ENCODE data around the gene C13orf46.
A peak's percentile ranks its signal among the peaks of the same experiment; 100 is the strongest.
"Not testable (repeated sequence)": the region's sequence is repeated elsewhere in the genome, so short reads cannot be mapped to it uniquely, and the experiment has no call there.

Gene C13orf46

GRCh38 chr13:113991676-113992179 is 17.9 kb upstream of the C13orf46 start:
- DNase-seq, result no peak

DNA sequence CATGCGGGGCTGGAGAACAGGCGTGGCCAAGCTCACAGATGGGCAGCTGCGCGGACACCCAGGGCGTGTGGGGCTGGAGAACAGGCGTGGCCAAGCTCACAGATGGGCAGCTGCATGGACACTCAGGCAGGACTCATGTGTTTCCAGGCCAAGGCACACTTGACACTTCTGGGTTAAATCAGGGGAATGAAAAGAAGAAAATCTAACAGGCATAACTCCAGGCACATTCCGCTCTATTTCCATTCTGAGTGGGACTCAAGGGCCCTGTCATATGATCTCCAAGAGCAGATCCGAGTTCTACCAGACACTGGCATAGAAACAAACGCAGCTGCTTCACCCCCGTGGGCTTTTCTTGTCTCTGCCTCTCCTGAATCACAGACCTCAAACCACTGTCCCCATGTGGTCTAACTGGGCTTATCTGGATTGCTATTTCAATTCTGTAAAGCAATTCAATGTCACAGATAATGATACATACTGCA is 17.4 kb upstream of the C13orf46 start:
- DNase-seq, result no peak

DNA sequence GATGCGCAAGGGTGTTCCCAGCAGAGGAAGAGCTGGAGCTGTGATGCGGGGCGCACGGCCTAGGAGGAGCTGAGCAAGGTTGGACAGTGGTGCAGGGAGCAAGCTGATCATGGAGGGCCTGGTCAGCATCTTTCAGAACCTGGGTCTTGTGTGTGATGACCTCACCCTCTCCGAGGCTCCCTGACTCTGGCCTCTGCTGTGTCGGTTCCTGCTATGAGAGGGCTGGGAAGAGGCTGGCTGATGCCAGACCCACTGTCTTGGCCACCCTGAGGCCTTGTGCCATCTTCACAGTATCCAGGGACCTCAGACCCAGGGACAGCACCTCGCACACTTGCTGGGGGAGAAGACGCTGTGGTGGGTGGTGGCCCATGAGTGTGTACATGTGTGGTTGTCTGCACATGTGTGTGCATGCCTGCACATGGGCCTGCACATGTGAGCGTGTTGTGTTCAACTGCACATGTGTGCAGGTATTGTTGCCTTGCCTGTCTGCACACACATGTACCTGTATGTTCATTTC is 16.5 kb upstream of the C13orf46 start:
- no peak for DNase-seq

DNA sequence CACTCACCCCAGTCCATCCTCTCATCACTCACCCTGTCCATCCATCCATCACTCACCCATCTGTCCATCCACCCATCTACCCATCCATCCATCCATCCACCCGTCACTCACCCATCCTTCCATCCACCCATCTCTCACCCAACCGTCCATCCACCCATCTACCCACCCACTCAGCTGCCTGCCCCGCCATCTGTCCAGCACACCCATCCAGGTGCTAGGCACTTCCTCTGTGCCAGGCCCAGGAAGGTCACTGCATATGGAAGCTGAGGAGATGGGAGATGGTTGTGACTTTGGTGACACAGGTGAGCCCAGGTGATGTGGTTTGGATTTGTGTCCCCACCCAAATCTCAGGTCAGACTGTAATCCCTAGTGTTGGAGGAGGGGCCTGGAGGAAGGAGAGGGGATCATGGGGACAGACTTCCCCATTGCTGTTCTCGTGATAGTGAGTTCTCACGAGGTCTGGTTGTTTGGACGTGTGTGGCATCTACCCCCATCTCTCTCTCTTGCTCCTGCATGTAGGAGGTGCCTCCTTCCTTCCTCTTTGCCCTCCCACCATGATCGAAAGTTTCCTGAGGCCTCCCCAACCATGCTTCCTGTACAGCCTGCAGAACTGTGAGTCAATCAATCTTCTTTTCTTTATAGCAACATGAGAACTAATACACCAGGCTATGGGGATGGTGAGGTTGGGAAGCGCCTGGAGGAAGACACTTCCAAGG is 15.9 kb upstream of the C13orf46 start:
- no peak for DNase-seq

- not testable (repeated sequence) for DNase-seq
Observed at GRCh38 chr13:113988859-113989258, 15.0 kb upstream of the C13orf46 start.

DNA sequence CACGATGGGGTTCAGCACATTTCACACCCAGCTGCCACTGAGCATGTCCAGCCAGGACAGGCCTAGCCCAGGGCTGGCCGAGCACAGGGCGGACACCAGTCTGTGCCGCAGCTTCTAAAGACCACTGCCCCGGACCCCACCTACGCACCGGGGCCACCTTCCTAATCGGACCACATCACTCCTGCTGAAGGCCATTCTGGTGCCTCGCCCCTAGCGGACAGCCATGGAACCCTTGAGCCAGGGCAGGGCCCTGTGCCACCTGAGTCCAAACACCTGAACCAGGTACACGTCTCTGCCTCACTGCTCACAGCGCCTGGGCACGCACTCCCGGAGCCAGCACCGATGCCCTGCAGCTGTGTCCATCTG is 8.4 kb upstream of the C13orf46 start:
- no peak for DNase-seq

- no peak for DNase-seq
Observed at GRCh38 chr13:113981611-113982295, 7.9 kb upstream of the C13orf46 start.

DNA sequence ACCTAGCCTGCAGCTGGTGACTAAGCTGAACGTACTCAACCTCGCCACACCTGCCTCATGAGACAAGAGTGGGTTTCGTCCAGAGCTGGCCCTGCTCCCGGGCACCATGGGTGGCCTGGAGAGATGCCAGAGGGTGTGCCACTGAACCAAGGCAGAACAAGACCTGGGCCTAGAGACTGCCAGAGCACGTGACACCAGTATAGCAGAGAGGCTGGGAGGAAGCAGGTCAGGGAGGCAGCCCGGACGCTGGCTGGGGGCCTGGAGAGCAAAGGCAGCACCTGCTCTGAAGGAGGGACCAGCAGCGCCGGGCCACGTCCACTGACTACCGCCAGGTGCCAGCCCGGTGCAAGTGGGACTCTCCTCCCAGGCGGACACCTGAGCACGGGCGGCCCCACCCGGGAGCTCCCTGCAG is 7.3 kb upstream of the C13orf46 start:
- peak; percentile 100 for DNase-seq

GRCh38 chr13:113980489-113981064 is 6.7 kb upstream of the C13orf46 start:
- no peak for DNase-seq

DNA sequence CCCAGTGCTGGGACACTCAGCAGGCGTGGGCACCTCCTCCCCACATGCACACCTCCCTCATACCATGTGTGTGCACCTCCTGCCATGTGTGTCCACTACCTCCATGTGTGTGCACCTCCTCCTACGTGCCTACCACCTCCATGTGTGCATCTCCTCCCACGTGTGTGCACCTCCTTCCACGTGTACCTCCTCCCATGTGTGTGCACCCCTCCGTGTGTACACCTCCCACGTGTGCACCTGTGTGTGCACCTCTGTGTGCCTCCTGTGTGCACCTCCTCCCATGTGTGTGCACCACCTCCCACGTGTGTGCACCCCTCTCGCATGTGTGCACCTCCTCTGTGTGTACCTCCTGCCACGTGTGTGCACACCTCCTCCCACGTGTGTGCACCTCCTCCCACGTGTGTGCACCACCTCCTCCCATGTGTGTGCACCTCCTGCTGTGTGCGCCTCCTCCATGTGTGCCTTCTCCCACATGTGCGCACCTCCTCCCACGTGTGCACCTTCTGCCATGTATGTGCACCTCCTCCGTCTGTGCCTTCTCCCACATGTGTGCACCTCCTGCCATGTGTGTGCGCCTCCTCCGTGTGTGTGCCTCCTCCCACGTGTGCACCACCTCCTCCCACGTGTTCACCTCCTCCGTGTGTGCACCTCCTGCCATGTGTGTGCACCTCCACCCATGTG is 6.1 kb upstream of the C13orf46 start:
- DNase-seq, result no peak

GRCh38 chr13:113978741-113979481 is 5.0 kb upstream of the C13orf46 start:
- DNase-seq, result no peak

GRCh38 chr13:113977976-113978375 is 4.1 kb upstream of the C13orf46 start:
- DNase-seq, result no peak

DNA sequence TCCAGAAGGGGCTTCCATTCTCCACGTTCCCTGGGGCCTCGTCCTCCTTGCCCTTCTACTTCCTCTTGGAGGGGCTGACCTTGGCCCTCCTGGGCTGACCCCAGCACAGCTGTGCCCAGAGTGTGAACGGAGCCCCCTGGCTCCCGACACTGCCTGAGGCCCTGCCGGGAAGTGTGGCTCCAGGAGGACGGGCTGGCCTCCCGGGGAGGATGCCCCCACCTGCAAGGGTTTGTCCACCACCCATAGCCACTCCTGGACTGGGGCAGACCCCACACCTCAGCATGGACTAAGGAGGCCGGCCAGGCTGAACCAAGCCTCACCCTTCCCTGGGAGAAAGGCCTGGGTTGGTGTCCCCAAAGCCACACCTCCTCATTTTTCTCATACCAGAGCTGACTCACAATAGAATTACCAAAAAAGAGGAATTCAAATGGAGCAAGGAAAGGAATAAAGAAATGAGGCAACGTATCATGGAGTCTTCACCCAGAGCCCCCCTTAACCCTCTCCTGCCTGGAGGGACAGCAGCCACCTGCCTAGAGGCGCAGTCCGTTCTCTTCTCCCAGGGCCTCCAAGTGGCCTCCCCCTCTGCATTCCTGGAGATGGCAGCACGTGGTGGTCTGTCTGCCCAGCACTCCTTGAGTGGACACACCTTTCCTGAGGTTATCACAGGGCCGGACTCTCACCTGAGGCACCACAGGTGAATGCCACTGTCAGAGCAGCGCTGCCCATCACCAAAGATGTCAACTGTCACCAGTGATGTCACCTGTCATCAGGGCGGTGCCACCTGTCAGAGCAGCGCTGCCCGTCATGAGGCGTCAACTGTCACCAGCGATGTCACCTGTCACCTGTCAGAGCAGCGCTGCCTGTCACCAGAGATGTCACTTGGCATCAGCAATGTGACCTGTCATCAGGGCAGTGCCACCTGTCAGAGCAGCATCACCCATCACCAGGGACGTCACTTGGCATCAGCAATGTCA is 3.1 kb upstream of the C13orf46 start:
- DNase-seq, result no peak

- DNase-seq, result no peak
Observed at GRCh38 chr13:113975416-113975815, 1.5 kb upstream of the C13orf46 start.

DNA sequence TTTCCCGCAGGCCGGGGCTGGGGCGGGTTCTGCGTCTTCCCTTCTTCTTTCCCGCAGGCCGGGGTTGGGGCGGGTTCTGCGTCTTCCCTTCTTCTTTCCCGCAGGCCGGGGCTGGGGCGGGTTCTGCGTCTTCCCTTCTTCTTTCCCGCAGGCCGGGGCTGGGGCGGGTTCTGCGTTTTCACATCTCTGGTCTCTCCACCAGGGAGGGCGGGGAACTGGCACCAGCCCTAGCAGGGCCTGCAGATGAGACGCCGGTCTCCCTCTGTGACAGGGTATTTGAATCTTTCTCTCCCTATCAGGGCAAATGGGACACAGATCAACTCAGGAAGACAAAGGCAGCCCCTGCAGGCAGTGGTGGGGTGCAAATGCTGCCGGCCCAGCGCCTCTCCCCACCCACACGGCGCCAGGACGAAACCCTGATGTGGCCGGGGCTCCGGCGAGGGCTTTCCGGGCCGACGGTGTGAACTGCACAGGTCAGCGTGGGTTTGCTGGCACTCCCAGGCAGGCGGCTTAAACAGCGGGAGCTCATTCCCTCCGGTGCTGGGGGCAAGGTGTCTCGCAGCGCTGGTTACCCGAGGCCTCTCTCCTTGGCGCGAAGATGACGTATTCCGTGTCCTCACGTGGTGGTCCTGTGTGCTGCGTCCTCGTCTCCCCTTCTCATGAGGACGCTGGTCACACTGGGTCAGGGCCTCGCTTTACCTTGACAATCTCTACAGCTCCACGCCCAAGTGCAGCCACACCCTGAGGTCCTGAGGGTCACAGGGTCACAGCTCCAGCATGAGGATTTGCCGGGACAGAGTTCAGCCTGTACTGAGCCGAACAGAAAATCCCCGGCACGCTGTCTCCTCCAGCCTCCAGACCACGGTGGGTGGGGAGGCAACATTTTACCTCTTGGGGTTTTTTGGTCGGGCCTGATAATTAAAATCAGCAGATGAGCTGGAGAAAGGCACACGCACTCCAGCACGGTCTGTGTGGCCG is 717 bp upstream of the C13orf46 start:
- no peak for DNase-seq

GRCh38 chr13:113972451-113973217 is 1.2 kb downstream of the C13orf46 start:
- no peak for DNase-seq

DNA sequence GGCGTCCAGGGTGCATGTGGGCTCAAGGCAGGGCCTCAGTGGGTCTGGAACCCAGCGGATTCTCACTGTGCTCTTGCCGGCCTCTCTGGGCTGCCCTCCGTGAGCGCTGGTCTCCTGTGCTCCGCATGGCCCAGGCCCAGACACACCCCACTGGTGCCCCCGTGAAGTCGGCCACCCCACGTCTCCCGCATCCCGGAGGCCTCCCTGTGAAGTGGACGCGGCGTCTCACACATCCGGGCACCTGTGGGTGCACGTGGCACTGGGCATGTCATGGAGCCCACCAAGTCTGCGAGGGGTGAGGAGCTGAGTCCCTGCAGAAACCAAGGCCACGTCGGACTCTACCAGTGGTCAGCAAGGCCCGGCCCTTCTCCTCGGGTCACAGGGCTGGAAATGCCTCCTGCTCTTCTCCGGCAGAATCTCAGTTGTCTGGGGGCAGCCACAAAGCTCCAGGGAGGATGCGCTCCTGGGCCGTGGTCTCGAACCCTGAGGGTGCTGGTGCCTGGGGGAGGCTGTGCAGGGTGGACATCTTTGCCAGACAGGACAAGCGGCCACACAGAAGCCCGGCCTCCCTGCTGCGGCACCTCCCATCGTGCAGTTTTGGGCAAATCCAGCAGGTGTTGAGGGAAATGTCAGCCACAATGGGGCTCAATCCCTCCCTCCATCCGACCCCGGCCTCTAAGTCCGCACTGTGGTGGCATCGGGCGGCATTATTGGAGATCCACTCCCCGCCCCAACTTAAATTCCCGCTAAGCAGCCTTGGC is 2.2 kb downstream of the C13orf46 start:
- DNase-seq, result no peak

- no peak for DNase-seq
Observed at GRCh38 chr13:113970810-113971470, 2.9 kb downstream of the C13orf46 start.
